Dedifferentiated amniotic fluid mesenchymal stem cell (primary cell): ENCODE data around the gene FUT3.
"Not testable (repeated sequence)": the region's sequence is repeated elsewhere in the genome, so short reads cannot be mapped to it uniquely, and the experiment has no call there.

Experiments used
- DNase-seq: peaks from one replicate; pipeline ENCODE4 v3.0.0-alpha.2; 2016; ENCODE audit errors: extremely low spot score

The FUT3 gene

DNA sequence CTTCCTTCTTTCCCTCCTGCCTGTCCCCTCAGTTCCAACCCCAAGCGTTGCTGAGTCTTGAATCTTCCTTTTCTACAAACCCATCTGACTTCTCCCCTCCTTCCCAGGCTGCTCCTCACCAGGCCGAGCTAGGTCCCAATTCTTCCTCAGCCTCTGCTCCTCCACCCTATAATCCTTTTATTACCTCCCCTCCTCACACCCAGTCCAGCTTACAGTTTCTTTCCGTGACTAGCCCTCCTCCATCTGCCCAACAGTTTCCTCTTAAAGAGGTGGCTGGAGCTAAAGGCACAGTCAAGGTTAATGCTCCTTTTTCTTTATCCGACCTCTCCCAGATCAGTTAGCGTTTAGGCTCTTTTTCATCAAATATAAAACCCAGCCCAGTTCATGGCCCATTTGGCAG lies 2.6 kb downstream of the FUT3 start:
- not testable (repeated sequence) for DNase-seq

DNA sequence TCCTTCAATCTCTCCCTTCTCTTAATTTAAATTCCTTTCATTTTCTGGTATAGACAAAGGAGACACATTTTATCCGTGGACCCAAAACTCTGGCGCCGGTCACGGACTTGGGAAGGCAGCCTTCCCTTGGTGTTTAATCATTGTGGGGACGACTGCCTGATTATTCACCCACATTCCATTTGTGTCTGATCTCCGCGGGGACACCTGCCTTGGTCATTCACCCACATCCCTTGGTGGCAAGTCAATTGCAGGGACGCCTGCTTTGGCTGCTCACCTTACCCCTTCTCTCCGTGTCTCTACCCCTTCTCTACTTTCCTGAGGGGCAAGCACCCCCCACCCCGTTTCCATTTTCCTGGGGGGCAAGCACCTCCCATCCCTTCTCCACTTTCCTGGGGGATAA lies 3.4 kb downstream of the FUT3 start:
- not testable (repeated sequence) for DNase-seq

DNA sequence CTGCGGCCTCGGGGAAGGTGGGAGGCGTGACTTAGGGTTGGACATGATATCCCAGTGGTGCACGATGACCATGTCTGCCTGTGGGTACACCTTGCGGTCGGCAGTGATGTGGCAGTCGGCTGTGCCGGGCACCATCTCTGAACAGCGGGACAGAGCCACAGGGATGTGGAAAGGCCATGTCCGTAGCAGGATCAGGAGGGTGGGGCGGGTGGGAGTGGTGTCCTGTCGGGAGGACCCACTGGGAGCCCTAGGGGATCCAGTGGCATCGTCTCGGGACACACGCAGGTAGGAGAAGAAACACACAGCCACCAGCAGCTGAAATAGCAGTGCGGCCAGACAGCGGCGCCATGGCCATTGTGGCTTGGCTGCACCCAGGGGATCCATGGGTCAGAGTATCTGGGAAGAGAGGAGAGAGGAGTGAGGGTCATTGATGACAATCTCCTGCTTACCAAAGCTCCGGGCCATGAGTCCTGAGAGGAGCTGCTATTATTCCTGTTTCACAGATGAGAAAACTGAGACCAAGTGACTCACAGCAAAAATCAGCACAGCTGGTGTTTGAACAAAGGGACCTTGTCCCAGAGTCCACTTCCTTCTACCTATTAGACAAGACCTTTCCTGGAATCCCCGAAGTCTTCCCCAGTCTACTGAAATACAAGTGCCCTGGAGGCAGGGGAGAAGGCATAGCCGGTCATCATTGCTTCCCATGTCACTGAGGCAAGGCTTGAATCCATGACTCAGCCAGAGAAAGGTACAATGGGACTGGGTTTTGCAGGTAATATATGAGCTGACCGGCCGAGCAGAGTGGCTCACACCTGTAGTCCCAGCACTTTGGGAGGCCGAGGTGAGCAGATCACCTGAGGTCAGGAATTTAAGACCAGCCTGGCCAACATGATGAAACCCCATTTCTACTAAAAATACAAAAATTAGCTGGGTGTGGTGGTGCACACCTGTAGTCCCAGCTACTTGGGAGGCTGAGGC lies 6.5 kb downstream of the FUT3 start:
- DNase-seq: no peak

DNA sequence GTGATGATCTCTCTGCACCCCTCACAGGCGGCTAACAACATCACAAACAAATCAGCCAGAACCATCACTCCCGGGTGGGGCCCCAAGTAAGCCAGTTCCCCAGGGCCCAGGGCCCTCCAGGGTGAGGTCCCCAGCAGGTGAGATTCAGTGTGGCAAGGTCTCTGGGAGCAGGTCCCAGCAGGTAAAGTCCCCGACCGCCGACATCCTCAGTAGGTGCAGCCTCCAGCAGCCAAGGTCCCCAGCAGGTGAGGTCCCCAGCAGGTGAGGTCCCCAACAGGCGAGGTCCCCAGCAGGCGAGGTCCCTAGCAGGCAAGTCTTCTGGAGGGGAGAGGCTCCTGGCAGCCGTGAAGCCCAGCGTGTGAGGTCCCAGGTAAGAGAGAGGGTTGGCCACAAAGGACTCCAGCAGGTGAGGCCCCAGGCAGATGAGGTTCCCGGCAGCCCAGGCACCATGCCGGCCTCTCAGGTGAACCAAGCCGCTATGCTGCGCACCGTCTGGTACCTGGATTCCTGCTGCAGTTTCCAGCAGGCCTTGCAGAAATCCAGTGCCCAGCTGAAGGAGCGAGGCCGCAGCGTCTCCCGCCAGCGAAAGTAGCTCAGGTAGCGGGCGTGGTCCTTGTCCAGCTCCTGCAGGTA lies 7.8 kb downstream of the FUT3 start:
- no peak for DNase-seq

GRCh38 chr19:5841735-5842111 lies 9.5 kb downstream of the FUT3 start:
- DNase-seq: not testable (repeated sequence)

GRCh38 chr19:5839065-5840017 lies 11.9 kb downstream of the FUT3 start, which contains the start of gene FUT6:
Gene FUT6, minus strand, starts transcription at chr19:5839702. Its CDS starts 7,135 bp downstream, at chr19:5832567.
- no peak for DNase-seq

DNA sequence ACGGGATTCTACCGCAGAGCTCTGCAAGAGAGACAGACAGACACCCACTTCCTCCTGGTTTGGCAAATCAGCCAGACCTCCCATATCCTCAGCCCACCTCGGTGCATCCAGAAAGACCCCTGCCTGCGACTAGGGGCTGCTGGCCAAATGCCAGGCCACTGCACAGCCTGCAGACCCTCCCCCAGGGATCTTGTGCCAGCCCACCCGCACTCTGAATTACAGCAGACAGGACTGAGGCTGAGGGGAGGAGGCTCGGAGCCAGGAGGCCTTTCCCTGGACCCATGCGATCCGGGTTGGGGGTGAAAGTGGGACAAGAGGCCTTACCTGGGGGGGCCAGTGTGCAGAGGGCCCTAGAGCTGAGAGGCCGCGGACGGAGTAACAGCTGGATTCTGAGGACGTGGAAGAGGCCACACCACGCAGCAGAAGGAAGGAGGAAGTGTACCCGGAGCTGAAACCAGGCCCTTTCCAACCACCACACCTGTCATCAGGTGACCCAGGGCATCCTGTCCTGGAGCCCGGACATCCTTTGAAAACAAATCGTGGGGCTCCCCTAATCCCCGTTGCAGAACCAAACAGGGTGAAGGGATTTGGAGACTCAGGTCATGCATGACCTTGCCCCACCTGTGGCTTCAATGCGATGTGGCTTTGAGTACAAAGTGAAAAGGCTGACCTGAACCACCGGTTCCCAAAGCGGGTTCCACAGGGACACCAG lies 12.7 kb downstream of the FUT3 start:
- no peak for DNase-seq

DNA sequence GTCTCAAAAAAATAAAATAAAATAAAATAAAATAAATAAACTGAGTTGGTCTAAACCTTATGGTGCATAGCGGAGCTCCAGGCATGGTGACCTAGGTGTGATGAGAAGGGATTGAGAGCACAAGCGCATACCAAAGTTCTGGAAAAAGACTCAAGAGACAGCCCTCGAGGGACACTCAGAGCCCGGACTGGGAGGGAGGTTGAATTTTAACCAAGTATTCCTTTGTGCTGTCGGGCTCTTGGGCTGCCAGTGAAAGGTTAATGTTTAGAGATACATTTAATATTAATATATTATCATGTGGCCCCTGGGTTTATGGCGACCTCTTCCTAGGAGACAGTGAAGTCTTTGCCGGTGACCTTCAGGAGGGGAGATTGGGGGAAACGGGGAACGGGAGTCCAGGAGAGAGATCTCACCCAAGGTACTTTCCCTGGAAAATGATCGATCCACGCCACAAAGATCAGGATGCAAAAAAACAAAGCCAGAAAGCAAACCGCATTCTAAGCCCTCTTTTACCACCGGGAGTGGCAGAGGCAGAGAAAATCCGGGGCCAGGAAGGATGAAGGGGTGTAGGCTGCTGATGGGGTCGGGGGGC lies 13.4 kb downstream of the FUT3 start:
- no peak for DNase-seq

DNA sequence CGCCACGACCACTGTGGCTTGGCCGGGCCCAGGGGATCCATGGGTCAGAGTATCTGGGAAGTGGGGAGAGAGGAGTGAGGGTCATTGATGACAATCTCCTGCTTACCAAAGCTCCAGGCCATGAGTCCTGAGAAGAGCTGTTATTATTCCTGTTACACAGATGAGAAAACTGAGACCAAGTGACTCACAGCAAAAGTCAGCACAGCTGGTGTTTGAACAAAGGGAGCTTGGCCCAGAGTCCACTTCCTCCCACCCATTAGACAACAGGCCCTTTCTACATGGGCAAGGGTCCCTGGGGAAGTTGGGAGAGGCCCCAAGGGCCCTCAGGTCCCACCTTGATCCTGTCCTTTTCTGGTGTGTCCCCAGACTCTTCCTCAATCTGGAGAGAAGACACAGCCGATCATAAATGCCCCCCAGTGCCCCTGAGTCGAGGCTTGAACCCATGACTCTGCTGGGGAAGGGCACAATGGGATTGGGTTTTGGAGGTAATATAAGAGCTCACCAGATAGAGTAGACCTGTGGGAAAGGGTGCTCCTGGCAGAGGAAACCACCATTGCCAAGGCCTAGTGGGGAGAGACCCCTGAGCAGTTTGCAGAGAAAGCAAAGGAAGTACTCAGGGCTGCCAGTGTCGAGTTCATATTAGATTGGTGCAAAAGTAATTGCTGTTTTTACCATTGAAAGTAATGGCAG lies 18.6 kb downstream of the FUT3 start:
- no peak for DNase-seq

GRCh38 chr19:5832061-5832460 lies 19.2 kb downstream of the FUT3 start:
- no peak for DNase-seq

- DNase-seq: no peak
Observed at GRCh38 chr19:5831159-5831558, 20.1 kb downstream of the FUT3 start.

GRCh38 chr19:5829567-5830310 lies 21.5 kb downstream of the FUT3 start:
- DNase-seq: no peak

- no peak for DNase-seq
Observed at GRCh38 chr19:5828661-5829566, 22.3 kb downstream of the FUT3 start.

DNA sequence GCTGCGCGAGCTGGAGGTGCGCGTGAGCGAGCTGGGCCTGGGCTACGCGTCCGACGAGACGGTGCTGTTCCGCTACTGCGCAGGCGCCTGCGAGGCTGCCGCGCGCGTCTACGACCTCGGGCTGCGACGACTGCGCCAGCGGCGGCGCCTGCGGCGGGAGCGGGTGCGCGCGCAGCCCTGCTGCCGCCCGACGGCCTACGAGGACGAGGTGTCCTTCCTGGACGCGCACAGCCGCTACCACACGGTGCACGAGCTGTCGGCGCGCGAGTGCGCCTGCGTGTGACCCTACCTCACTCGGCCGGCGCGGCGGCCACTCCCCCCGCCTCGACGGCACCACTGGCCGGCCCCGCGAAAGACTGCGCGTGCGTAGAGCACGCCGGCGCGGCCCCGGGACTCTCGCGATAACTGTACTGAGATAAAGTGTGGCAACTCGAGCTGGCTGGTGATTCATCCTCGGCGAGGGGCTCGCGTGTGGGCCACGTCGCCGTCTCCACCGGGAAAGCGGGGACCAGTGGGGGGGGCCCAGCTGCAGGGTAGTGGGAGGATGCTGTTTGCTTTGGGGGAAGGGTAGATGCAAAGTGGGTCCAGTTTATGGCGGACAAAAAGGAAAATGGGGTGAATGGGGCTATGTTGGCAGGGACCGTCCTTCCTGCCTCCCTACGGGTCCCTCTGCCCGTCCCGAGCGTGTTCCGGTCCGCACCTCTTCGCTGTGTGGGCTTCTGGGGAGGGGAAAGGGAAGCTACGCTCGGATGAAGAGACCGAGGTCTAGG lies 23.2 kb downstream of the FUT3 start:
- no peak for DNase-seq

GRCh38 chr19:5827342-5827890 lies 23.8 kb downstream of the FUT3 start:
- DNase-seq: no peak

- no peak for DNase-seq
Observed at GRCh38 chr19:5826531-5827341, 24.5 kb downstream of the FUT3 start.
